Measurements from ENCODE around the gene ZNF184. TPM values are rescaled to one million over a fixed set of nuclear protein-coding genes. Genes with fewer than 3 reads are reported as not detected.

The ZNF184 gene
- total and polyA plus RNA-seq, 9 of the 15 experiments (the other 6 are each of a cell fraction or from before 2014, with no cell fraction given) = 7.6 to 22.2 (median 12.8) TPM

DNA sequence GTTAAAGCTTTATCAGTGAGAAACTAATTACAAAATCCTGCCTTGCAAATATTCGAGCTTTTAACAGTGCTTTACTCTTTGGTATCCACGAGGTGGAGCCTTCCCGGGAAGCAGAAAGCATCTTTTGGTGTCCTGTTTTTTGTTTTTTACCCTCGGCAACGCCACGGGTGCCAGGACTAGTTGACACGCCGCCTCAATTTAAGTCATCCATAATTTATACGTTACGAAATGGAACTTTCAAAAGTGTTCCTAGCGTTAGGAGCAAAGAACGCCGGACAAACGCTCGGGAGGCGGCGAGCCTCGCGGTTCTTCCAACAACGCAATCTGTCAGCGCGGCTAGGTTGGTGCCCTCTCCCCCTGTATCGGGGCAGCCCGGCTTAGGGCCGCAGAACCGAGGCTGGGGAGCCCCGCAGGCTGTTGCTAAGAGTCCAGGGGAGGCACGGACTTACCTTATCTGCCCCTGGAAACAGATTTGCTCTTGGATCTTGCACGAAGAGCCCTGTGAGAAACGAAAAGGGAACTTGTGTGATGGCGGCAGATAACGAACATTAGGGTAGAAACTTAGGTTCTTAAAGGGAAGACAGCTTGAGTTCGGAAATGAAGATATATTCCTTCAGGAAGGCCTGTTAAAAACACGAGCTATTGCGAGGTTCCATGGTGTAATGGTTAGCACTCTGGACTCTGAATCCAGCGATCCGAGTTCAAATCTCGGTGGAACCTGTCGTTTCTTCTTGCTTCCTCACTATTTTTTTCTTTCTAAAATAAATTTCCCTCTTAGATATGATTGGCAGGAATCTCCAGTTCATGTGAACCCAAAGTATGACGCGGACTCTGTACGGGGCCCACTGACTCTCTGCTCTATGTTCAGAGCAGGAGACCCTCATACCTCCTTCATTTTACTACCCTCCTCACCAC, 46.2 kb upstream of the ZNF184 start (continued):
- TF ChIP-seq, protein P1, sequence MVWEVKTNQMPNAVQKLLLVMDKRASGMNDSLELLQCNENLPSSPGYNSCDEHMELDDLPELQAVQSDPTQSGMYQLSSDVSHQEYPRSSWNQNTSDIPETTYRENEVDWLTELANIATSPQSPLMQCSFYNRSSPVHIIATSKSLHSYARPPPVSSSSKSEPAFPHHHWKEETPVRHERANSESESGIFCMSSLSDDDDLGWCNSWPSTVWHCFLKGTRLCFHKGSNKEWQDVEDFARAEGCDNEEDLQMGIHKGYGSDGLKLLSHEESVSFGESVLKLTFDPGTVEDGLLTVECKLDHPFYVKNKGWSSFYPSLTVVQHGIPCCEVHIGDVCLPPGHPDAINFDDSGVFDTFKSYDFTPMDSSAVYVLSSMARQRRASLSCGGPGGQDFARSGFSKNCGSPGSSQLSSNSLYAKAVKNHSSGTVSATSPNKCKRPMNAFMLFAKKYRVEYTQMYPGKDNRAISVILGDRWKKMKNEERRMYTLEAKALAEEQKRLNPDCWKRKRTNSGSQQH (CRISPR knock-in tag; IDR thresholded peaks at IDR 0.05) = no peak
- TF ChIP-seq, protein P2, sequence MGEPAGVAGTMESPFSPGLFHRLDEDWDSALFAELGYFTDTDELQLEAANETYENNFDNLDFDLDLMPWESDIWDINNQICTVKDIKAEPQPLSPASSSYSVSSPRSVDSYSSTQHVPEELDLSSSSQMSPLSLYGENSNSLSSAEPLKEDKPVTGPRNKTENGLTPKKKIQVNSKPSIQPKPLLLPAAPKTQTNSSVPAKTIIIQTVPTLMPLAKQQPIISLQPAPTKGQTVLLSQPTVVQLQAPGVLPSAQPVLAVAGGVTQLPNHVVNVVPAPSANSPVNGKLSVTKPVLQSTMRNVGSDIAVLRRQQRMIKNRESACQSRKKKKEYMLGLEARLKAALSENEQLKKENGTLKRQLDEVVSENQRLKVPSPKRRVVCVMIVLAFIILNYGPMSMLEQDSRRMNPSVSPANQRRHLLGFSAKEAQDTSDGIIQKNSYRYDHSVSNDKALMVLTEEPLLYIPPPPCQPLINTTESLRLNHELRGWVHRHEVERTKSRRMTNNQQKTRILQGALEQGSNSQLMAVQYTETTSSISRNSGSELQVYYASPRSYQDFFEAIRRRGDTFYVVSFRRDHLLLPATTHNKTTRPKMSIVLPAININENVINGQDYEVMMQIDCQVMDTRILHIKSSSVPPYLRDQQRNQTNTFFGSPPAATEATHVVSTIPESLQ (CRISPR knock-in tag; IDR thresholded peaks at IDR 0.05) = peak; percentile 77
- TF ChIP-seq HLTF (IDR thresholded peaks at IDR 0.05) (no peak), EP400 (IDR thresholded peaks at IDR 0.05) (peak; percentile 78), GATA2 (CRISPR knock-in tag; IDR thresholded peaks at IDR 0.05) (peak; percentile 96), SAFB (IDR thresholded peaks at IDR 0.05; ENCODE audit: borderline replicate concordance, low read depth, low read length) (no peak), ZNF347 (CRISPR knock-in tag; IDR thresholded peaks at IDR 0.05; ENCODE audit: low read depth) (no peak), LEF1 (IDR thresholded peaks at IDR 0.05) (no peak; the same call in 1 of the 2 replicates), CSDE1 (IDR thresholded peaks at IDR 0.05) (0 out of 4 replicates have a peak, but pooled peaks of 1 of the 2 experiments have one; percentile 72), CREBBP (IDR thresholded peaks at IDR 0.05; ENCODE audit: low read depth, low read length) (no peak), PCBP1 (IDR thresholded peaks at IDR 0.05; ENCODE audit: low read depth, low read length, poor library complexity, severe bottlenecking) (no peak), SLC30A9 (CRISPR knock-in tag; IDR thresholded peaks at IDR 0.05) (no peak), ZNF75A (CRISPR knock-in tag; IDR thresholded peaks at IDR 0.05) (no peak), ILK (tag; IDR thresholded peaks at IDR 0.05; ENCODE audit: borderline replicate concordance, low read depth) (no peak), EGR1 (conservative IDR thresholded peaks at IDR 0.05) (no peak), KLF6 (CRISPR knock-in tag; IDR thresholded peaks at IDR 0.05; ENCODE audit: borderline replicate concordance) (no peak)
- TF ChIP-seq, protein P3, sequence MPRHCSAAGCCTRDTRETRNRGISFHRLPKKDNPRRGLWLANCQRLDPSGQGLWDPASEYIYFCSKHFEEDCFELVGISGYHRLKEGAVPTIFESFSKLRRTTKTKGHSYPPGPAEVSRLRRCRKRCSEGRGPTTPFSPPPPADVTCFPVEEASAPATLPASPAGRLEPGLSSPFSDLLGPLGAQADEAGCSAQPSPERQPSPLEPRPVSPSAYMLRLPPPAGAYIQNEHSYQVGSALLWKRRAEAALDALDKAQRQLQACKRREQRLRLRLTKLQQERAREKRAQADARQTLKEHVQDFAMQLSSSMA (CRISPR knock-in tag; IDR thresholded peaks at IDR 0.05) = no peak
- TF ChIP-seq, protein P4, sequence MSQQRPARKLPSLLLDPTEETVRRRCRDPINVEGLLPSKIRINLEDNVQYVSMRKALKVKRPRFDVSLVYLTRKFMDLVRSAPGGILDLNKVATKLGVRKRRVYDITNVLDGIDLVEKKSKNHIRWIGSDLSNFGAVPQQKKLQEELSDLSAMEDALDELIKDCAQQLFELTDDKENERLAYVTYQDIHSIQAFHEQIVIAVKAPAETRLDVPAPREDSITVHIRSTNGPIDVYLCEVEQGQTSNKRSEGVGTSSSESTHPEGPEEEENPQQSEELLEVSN (IDR thresholded peaks at IDR 0.05; ENCODE audit: borderline replicate concordance in 1 of 2, extremely low read depth in 1 of 2, insufficient read depth in 1 of 2, insufficient read length in 1 of 2, low read depth in 1 of 2, low read length in 1 of 2, poor library complexity in 1 of 2, severe bottlenecking in 1 of 2) = peak; percentile 44 to 45
- TF ChIP-seq, protein P5, sequence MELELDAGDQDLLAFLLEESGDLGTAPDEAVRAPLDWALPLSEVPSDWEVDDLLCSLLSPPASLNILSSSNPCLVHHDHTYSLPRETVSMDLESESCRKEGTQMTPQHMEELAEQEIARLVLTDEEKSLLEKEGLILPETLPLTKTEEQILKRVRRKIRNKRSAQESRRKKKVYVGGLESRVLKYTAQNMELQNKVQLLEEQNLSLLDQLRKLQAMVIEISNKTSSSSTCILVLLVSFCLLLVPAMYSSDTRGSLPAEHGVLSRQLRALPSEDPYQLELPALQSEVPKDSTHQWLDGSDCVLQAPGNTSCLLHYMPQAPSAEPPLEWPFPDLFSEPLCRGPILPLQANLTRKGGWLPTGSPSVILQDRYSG (tag; conservative IDR thresholded peaks at IDR 0.05; ENCODE audit: low read depth) = no peak

Data from K562 (cell line).